Activated CD4-positive, alpha-beta T cell treated with anti-CD3 and anti-CD28 coated beads for 36 hours (primary cell): ENCODE data around the gene PCDHA11. TPM values are rescaled to one million over a fixed set of nuclear protein-coding genes. Genes with fewer than 3 reads are reported as not detected.
"Not testable (repeated sequence)": the region's sequence is repeated elsewhere in the genome, so short reads cannot be mapped to it uniquely, and the experiment has no call there.

ENCODE experiments used
- ATAC-seq: fragments of 200-7000 bp; cut with Tn5 transposase; one replicate; pipeline ENCODE4 v1.10.0; 2021; ENCODE audit warnings: mild to moderate bottlenecking, moderate library complexity
- CTCF ChIA-PET: fragments of 350-600 bp; sonication (Branson Sonifier 250); formaldehyde crosslinking; loops from one replicate; lab custom pipeline; 2021; ENCODE audit warnings: antibody characterized with exemption; lab: Charles Lee
- POLR2A ChIA-PET: fragments of 350-600 bp; sonication (Branson Sonifier 250); formaldehyde crosslinking; loops from one replicate; lab custom pipeline; 2021; ENCODE audit warnings: antibody characterized with exemption, inconsistent platforms; lab: Charles Lee
- DNase-seq: peaks from one replicate; pipeline ENCODE4 v3.0.0-alpha.2; 2020
- H3K27ac Mint-ChIP-seq: one replicate; pipeline ENCODE4 v1.8.0; 2021; ENCODE audit warnings: mixed read lengths
- H3K27me3 Mint-ChIP-seq: one replicate; pipeline ENCODE4 v1.8.0; 2021; ENCODE audit warnings: mixed read lengths
- H3K36me3 Mint-ChIP-seq: one replicate; pipeline ENCODE4 v1.8.0; 2021; ENCODE audit warnings: low read depth, mixed read lengths
- H3K4me1 Mint-ChIP-seq: one replicate; pipeline ENCODE4 v1.8.0; 2021; ENCODE audit warnings: mixed read lengths
- H3K4me3 Mint-ChIP-seq: one replicate; pipeline ENCODE4 v1.8.0; 2021; ENCODE audit warnings: mild to moderate bottlenecking, moderate library complexity, mixed read lengths
- H3K9me3 Mint-ChIP-seq: one replicate; pipeline ENCODE4 v1.8.0; 2021; ENCODE audit warnings: low read depth, mixed read lengths
- intact Hi-C, 2 experiments: fragments of 100-400 bp; cut with DNase I in 1 of 2; cut with micrococcal nuclease in 1 of 2; formaldehyde crosslinking; loops; one replicate each; pipeline versions ENCODE4 v1.14.2 to v1.15.1; 2022 to 2024; cut with DNase I, micrococcal nuclease
- total RNA-seq, 2 experiments: library from RNA; stranded (reverse); gene quantifications; one replicate each; pipeline ENCODE4 v1.2.3, GENCODE V29; 2021

PCDHA11 gene
- total RNA-seq, 2 experiments from 2014 or later: not detected

DNA sequence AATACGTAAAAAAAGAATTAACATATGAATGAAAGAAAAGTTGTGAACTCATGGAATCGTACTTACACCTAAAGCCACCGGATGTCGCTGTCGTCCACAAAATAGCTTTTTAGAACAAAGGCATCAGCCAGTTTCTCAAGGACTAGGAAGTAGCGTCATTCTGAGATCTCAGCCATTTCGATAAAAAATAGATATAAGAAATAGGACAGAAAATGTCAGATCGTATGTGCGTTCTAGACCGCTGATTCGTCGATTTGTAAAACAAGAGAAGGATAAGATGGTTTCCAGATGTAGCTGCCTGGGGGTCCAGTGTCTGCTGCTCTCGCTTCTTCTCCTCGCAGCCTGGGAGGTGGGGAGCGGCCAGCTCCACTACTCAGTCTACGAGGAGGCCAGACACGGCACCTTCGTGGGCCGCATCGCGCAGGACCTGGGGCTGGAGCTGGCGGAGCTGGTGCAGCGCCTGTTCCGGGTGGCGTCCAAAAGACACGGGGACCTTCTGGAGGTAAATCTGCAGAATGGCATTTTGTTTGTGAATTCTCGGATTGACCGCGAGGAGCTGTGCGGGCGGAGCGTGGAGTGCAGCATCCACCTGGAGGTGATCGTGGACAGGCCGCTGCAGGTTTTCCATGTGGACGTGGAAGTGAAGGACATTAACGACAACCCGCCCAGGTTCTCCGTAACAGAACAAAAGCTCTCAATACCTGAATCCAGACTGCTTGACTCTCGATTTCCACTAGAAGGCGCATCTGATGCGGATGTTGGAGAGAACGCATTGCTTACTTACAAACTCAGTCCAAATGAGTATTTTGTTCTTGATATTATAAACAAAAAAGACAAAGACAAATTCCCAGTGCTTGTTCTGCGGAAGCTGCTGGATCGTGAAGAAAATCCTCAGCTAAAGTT, 12.7 kb upstream of the PCDHA11 start, which contains the start of gene PCDHA10:
Gene PCDHA10 (plus strand): TSS at position 126 of the 903 bp plus-strand sequence. CDS start 152 bp downstream, at position 278.
- ATAC-seq: no peak
- no peak within 1 kb of the TSS for H3K4me3 Mint-ChIP-seq

DNA sequence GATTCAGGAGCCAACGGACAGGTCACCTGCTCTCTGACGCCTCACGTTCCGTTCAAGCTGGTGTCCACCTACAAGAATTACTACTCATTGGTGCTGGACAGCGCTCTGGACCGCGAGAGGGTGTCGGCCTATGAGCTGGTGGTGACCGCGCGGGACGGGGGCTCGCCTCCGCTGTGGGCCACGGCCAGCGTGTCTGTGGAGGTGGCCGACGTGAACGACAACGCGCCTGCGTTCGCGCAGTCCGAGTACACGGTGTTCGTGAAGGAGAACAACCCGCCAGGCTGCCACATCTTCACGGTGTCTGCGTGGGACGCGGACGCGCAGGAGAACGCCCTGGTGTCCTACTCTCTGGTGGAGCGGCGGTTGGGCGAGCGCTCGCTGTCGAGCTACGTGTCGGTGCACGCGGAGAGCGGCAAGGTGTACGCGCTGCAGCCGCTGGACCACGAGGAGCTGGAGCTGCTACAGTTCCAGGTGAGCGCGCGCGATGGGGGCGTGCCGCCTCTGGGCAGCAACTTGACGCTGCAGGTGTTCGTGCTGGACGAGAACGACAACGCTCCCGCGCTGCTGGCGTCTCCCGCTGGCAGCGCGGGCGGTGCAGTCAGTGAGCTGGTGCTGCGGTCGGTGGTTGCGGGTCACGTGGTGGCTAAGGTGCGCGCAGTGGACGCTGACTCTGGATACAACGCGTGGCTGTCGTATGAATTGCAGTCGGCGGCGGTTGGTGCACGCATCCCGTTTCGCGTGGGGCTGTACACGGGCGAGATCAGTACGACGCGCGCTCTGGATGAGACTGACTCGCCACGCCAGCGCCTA, 11.4 kb upstream of the PCDHA11 start:
- peaks cover 29% of the 10 kb centered on the region for H3K27me3 Mint-ChIP-seq
- H3K4me3 Mint-ChIP-seq: no peak overlapping the region
- CTCF ChIA-PET: no interaction called here
- no peak overlapping the region for H3K27ac Mint-ChIP-seq
- DNase-seq (no peak), ATAC-seq (no peak)
- H3K36me3 Mint-ChIP-seq: peaks cover 7% of the 10 kb centered on the region
- H3K4me1 Mint-ChIP-seq: no peaks in the 10 kb centered on the region
- intact Hi-C loops: no loop called here
- peaks cover 21% of the 10 kb centered on the region for H3K9me3 Mint-ChIP-seq
- POLR2A ChIA-PET: no interaction called here

More for the DNA sequence above, 12.7 kb upstream of the PCDHA11 start, which contains the start of gene PCDHA10:
- peaks cover 7% of the 10 kb centered on the region for H3K36me3 Mint-ChIP-seq
- CTCF ChIA-PET: interaction anchor here (0.7 to 1.4 kb wide), 2 partner anchors 9 to 14 kb away, joined by 3 read pairs; no protein-coding TSS in a partner anchor
- no peak within 1 kb of the TSS for H3K27ac Mint-ChIP-seq
- DNase-seq: no peak
- peaks cover 19% of the 10 kb centered on the region for H3K9me3 Mint-ChIP-seq
- H3K27me3 Mint-ChIP-seq: peaks cover 21% of the 10 kb centered on the region
- intact Hi-C loops: no loop called here
- no peaks in the 10 kb centered on the region for H3K4me1 Mint-ChIP-seq
- POLR2A ChIA-PET: no interaction called here

DNA sequence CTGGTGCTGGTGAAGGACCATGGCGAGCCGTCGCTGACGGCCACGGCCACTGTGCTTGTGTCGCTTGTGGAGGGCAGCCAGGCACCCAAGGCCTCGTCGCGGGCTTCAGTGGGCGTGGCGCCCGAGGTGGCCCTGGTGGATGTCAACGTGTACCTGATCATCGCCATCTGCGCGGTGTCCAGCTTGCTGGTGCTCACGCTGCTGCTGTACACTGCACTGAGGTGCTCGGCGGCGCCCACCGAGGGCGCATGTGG, 10.8 kb upstream of the PCDHA11 start:
- Mint-ChIP-seq H3K4me1 (no peaks in the 10 kb centered on the region), H3K27me3 (peaks cover 29% of the 10 kb centered on the region), H3K4me3 (no peak overlapping the region), H3K36me3 (peaks cover 7% of the 10 kb centered on the region), H3K9me3 (peaks cover 21% of the 10 kb centered on the region), H3K27ac (no peak overlapping the region)
- DNase-seq (no peak), ATAC-seq (no peak)
- ChIA-PET POLR2A (no interaction called here), CTCF (no interaction called here)
- intact Hi-C loops: no loop called here

DNA sequence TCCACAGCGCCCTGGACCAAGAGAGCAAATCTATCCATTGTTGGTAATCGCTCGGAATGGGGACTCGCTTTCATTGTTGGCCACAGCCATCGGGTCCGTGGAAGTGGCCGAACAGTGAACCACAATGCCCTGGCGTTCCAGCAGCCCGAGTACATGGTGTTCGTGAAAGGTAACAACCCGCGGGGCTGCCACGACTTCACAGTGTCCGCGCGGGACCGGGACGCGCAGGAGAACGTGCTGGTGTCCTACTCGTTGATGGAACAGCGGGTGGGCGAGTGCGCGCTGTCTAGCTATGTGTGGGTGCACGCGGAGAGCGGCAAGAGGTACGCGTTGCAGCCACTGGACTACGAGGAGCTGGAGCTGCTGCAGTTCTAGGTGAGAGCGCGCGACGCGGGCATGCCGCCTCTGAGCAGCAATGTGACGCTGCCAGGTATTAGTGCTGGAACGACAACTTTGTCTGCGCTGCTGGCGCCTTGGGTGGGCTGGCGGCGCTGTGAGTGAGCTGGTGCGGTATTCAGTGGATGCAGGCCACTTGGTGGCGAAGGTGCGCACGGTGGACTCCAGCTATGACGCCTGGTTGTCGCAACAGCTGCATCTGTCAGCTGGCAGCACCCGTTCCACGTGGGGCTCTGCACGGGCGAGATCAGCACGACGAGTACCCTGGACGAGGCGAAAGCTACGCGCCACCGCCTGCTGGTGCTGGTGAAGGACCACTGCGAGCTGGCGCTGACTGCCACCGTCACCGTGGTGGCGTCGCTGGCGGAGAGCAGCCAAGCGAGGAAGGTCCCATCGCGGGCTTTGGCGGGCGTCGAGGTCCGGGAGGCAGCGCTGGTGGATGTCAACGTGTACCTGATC, 6.1 kb upstream of the PCDHA11 start:
- no peak for ATAC-seq
- intact Hi-C loops: no loop called here

DNA sequence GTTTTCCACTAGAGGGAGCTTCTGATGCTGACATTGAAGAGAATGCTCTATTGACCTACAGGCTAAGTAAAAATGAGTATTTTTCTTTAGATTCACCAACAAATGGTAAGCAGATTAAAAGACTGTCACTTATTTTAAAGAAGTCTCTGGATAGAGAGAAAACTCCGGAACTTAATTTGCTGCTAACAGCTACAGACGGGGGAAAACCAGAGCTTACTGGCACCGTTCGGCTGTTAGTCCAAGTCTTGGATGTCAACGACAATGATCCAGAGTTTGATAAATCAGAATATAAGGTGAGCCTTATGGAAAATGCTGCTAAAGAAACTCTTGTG, 764 bp downstream of the PCDHA11 start:
- peaks cover 17% of the 10 kb centered on the region for H3K9me3 Mint-ChIP-seq
- ChIA-PET CTCF (interaction anchor here (0.7 to 1.1 kb wide), 3 partner anchors 17 to 172 kb away, joined by 3 to 4 read pairs (median 3); no protein-coding TSS in a partner anchor), POLR2A (no interaction called here)
- H3K36me3 Mint-ChIP-seq: peaks cover 4% of the 10 kb centered on the region
- intact Hi-C loops: no loop called here
- H3K4me3 Mint-ChIP-seq: no peak overlapping the region
- no peaks in the 10 kb centered on the region for H3K4me1 Mint-ChIP-seq
- DNase-seq: no peak
- peaks cover 23% of the 10 kb centered on the region for H3K27me3 Mint-ChIP-seq
- ATAC-seq: no peak
- H3K27ac Mint-ChIP-seq: no peak overlapping the region

More for the DNA sequence above, 6.1 kb upstream of the PCDHA11 start:
- POLR2A ChIA-PET: no interaction called here
- Mint-ChIP-seq H3K4me1 (no peaks in the 10 kb centered on the region), H3K9me3 (peaks cover 2% of the 10 kb centered on the region), H3K36me3 (no peaks in the 10 kb centered on the region), H3K27ac (no peak overlapping the region), H3K4me3 (no peak overlapping the region), H3K27me3 (peaks cover 22% of the 10 kb centered on the region)
- no peak for DNase-seq
- CTCF ChIA-PET: no interaction called here

DNA sequence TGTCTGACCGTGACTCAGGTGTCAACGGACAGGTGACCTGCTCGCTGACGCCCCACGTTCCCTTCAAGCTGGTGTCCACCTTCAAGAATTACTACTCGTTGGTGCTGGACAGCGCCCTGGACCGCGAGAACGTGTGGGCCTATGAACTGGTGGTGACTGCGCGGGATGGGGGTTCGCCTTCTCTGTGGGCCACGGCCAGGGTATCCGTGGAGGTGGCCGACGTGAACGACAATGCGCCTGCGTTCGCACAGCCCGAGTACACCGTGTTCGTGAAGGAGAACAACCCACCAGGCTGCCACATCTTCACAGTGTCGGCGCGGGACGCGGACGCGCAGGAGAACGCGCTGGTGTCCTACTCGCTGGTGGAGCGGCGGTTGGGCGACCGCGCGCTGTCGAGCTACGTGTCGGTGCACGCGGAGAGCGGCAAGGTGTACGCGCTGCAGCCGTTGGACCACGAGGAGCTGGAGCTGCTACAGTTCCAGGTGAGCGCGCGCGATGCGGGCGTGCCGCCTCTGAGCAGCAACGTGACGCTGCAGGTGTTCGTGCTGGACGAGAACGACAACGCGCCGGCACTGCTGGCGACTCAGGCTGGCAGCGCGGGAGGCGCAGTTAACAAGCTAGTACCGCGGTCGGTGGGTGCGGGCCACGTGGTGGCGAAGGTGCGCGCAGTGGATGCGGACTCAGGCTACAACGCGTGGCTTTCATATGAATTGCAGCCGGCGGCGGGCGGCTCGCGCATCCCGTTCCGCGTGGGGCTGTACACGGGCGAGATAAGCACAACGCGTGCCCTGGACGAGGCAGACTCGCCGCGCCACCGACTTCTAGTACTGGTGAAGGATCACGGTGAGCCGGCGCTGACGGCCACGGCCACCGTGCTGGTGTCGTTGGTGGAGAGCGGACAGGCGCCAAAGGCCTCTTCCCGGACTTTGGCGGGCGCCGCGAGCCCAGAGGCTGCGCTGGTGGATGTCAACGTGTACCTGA, 1.8 kb downstream of the PCDHA11 start:
- intact Hi-C loops: loop anchor here in 1 of 2 experiments (5.0 to 10.0 kb wide), 3 partner anchors 38 to 534 kb away; partner anchors contain the start of genes PCDHA7, PCDHGA5, PCDHGA9 and PCDHGB6
- H3K27ac Mint-ChIP-seq: no peak overlapping the region

DNA sequence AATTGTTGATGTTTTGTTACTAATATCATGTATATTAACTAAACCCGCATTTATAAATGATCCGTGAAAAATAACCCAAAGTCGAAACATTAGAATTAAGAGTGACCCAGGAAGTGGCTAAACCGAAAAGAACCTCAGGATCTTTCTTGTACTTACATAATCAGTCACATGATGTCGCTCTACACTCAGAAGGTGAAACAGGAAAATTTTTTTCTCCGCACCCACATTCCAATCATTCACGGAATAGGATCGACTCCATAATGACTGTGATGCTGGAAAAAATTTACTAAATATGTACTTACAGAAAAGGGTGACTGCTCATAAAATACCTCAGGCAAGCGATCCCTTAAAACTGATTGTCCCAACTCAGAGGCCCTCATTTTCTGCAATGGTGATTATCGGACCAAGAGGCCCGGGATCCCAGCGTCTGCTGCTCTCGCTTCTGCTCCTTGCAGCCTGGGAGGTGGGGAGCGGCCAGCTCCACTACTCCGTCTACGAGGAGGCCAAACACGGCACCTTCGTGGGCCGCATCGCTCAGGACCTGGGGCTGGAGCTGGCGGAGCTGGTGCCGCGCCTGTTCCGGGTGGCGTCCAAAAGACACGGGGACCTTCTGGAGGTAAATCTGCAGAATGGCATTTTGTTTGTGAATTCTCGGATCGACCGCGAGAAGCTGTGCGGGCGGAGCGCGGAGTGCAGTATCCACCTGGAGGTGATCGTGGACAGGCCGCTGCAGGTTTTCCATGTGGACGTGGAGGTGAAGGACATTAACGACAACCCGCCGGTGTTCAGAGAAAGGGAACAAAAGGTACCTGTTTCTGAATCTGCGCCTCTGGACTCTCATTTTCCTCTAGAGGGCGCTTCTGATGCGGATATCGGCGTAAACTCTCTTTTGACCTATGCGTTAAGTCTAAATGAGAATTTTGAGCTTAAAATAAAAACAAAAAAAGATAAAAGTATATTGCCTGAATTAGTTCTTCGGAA, 6.6 kb downstream of the PCDHA11 start, which contains the start of gene PCDHA12:
Gene PCDHA12 (plus strand): TSS at position 224 of the 981 bp plus-strand sequence. CDS start 165 bp downstream, at position 389.
- ChIA-PET CTCF (interaction anchor here (0.8 to 0.9 kb wide), 2 partner anchors 16 to 166 kb away, joined by 3 to 4 read pairs; no protein-coding TSS in a partner anchor), POLR2A (no interaction called here)
- intact Hi-C loops: loop anchor here (5.0 to 10.0 kb wide), 3 partner anchors 52 to 529 kb away; partner anchors contain the start of genes PCDHAC1 (in 1 of the 2), PCDHGA5 (in 1 of the 2), PCDHGA9 (in 1 of the 2) and PCDHGB6 (in 1 of the 2)
- Mint-ChIP-seq H3K4me1 (no peaks in the 10 kb centered on the region), H3K27ac (no peak within 1 kb of the TSS), H3K27me3 (peaks cover 38% of the 10 kb centered on the region), H3K4me3 (no peak within 1 kb of the TSS), H3K9me3 (peaks cover 19% of the 10 kb centered on the region), H3K36me3 (no peaks in the 10 kb centered on the region)
- DNase-seq: no peak
- no peak for ATAC-seq

More for the DNA sequence above, 1.8 kb downstream of the PCDHA11 start:
- H3K27me3 Mint-ChIP-seq: peaks cover 31% of the 10 kb centered on the region
- no peaks in the 10 kb centered on the region for H3K4me1 Mint-ChIP-seq
- DNase-seq (no peak), ATAC-seq (no peak)
- peaks cover 21% of the 10 kb centered on the region for H3K9me3 Mint-ChIP-seq
- H3K36me3 Mint-ChIP-seq: peaks cover 4% of the 10 kb centered on the region
- H3K4me3 Mint-ChIP-seq: no peak overlapping the region
- CTCF ChIA-PET: no interaction called here
- POLR2A ChIA-PET: no interaction called here

DNA sequence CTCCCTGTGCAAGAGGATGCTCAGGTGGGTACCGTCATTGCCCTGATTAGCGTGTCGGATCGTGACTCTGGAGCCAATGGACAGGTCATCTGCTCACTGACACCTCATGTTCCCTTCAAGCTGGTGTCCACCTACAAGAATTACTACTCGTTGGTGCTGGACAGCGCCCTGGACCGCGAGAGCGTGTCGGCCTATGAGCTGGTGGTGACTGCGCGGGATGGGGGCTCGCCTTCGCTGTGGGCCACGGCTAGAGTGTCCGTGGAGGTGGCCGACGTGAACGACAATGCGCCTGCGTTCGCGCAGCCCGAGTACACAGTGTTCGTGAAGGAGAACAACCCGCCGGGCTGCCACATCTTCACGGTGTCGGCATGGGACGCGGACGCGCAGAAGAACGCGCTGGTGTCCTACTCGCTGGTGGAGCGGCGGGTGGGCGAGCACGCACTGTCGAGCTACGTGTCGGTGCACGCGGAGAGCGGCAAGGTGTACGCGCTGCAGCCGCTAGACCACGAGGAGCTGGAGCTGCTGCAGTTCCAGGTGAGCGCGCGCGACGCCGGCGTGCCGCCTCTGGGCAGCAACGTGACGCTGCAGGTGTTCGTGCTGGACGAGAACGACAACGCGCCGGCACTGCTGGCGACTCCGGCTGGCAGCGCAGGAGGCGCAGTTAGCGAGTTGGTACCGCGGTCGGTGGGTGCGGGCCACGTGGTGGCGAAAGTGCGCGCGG, 7.9 kb downstream of the PCDHA11 start:
- ATAC-seq, H3K4me3 Mint-ChIP-seq, H3K4me1 Mint-ChIP-seq, H3K36me3 Mint-ChIP-seq, POLR2A ChIA-PET, DNase-seq, H3K27ac Mint-ChIP-seq: not testable (repeated sequence)
- CTCF ChIA-PET: interaction anchor here (0.7 to 0.8 kb wide), 2 partner anchors 47 to 164 kb away, joined by 3 to 4 read pairs; no protein-coding TSS in a partner anchor
- peaks cover 26% of the 10 kb centered on the region for H3K9me3 Mint-ChIP-seq
- peaks cover 47% of the 10 kb centered on the region for H3K27me3 Mint-ChIP-seq
- intact Hi-C loops: loop anchor here (5.0 to 10.0 kb wide), 3 partner anchors 51 to 528 kb away; partner anchors contain the start of genes PCDHAC1 (in 1 of the 2), PCDHGA5 (in 1 of the 2), PCDHGA9 (in 1 of the 2) and PCDHGB6 (in 1 of the 2)

DNA sequence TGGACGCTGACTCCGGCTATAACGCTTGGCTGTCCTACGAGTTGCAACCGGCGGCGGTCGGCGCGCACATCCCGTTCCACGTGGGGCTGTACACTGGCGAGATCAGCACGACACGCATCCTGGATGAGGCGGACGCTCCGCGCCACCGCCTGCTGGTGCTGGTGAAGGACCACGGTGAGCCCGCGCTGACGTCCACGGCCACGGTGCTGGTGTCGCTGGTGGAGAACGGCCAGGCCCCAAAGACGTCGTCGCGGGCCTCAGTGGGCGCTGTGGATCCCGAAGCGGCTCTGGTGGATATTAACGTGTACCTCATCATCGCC, 8.5 kb downstream of the PCDHA11 start:
- no peaks in the 10 kb centered on the region for H3K36me3 Mint-ChIP-seq

More for the DNA sequence above, 8.5 kb downstream of the PCDHA11 start:
- ChIA-PET CTCF (no interaction called here), POLR2A (no interaction called here)
- Mint-ChIP-seq H3K27ac (no peak overlapping the region), H3K4me3 (no peak overlapping the region), H3K4me1 (no peaks in the 10 kb centered on the region), H3K27me3 (peaks cover 51% of the 10 kb centered on the region), H3K9me3 (peaks cover 27% of the 10 kb centered on the region)
- ATAC-seq: no peak
- no peak for DNase-seq
- intact Hi-C loops: loop anchor here (5.0 to 10.0 kb wide), 3 partner anchors 50 to 528 kb away; partner anchors contain the start of genes PCDHAC1 (in 1 of the 2), PCDHGA5 (in 1 of the 2), PCDHGA9 (in 1 of the 2) and PCDHGB6 (in 1 of the 2)
